Glomerular visceral epithelial cell (primary cell): ENCODE measurements around the gene SYT17.
A peak's percentile ranks its signal among the peaks of the same experiment; 100 is the strongest.

Experiments used
- DNase-seq: peaks from one replicate; pipeline ENCODE4 v3.0.0-alpha.2; 2016; ENCODE audit errors: extremely low spot score

The SYT17 gene

DNA sequence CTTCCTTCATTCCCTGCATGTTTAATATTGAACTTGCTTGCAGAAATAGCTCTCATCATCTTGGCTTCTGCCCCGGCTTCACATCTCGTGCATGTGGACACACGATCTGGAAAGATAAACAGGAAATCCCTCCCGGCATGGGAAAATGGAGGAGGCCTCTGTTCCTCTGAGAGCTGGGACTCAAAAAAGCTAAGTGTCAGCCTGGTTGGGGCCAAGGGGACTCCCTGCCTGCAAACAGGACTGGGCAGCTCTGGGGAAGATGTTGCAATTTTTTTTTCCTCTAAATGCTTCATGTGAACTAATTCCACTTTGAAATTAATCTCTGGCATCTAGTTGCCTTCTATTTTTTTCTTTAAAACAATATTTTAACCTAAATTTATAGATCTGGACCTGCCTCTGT is 29.4 kb upstream of the SYT17 start:
- no peak for DNase-seq

GRCh38 chr16:19139436-19140091 is 28.5 kb upstream of the SYT17 start:
- DNase-seq, result no peak

GRCh38 chr16:19140396-19140795 is 27.6 kb upstream of the SYT17 start:
- DNase-seq, result no peak

DNA sequence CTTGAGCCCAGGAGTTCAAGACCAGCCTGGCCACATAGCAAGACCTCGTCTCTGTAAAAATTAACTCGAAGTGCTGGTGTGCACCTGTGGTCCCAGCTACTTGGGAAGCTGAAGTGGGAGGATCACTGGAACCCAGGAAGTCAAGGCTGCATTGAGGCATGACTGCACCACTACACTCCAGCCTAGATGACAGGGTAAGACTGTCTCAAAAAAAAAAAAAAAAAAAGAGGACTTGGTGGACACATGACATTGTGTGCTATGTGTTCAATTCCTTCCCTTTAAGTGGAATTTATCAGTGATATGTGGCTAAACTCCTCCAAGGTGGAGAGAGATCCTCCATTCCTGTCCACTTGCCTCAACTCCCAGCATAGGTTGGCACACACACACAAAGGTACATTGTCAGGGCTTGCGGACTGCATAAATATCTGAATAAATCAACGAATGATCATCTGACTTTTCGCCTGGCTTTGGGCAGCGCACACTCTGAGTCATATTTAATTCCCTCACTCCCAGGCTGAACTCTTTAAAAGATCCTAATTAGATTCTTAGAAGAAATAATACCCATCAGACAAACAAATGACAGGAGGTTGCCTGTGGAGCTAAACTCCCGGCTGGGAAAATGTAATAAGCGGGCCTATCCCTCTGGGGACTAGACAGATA is 25.0 kb upstream of the SYT17 start:
- no peak for DNase-seq

GRCh38 chr16:19143599-19143956 is 24.5 kb upstream of the SYT17 start:
- DNase-seq, result no peak

DNA sequence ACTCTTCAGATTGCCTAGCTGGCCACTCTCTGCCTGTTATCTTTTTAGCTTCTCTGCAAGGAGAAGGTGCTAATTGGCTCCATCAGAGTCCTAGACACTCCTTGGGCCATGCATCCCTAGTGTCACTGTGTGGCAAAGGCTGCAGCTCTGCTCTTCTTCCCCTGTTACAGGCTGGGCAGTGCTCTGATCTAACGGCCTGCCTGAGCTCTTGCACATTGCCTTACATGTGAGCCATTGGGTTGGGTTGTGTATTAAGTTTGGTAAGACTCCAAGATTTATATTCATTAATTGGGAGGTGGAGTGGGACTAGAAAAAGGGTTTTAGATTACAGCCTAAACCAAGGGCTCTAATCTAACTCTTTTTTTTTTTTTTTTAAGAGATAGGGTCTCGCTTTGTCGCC is 23.0 kb upstream of the SYT17 start:
- no peak for DNase-seq

DNA sequence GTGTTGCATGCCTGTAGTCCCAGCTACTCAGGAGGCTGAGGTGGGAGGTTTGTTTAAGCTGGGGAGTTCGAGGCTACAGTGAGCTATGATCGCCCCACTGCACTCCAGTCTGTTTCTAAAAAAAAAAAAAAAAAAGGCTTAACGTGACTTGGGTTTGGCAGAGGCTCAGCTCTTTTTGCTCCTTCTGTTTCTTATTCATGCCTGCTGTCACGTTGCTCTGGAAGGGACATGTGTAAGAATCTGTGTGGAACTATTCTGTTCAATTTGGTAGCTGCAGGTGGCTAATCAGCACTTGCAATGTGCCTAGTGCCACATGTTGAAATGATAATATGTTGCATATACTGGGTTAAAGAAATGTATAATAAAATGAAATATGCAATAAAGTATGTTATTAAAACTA is 20.9 kb upstream of the SYT17 start:
- DNase-seq, result no peak

GRCh38 chr16:19147627-19148026 is 20.4 kb upstream of the SYT17 start:
- no peak for DNase-seq

DNA sequence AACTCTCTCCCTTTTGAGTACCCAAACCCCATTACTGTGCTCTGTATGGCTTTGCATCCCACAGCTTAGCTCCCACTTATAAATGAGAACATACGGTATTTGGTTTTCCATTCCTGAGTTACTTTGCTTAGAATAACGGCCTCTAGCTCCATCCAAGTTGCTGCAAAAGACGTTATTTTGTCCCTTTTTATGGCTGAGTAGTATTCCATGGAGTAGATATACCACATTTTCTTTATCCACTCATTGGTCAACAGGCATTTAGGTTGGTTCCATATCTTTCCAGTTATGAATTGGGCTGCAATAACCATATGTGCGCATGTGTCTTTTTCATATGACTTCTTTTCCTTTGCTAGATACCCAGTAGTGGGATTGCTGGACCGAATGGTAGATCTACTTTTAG is 19.9 kb upstream of the SYT17 start:
- DNase-seq, result no peak

- DNase-seq, result no peak
Observed at GRCh38 chr16:19151310-19151709, 16.7 kb upstream of the SYT17 start.

- no peak for DNase-seq
Observed at GRCh38 chr16:19152042-19152441, 16.0 kb upstream of the SYT17 start.

DNA sequence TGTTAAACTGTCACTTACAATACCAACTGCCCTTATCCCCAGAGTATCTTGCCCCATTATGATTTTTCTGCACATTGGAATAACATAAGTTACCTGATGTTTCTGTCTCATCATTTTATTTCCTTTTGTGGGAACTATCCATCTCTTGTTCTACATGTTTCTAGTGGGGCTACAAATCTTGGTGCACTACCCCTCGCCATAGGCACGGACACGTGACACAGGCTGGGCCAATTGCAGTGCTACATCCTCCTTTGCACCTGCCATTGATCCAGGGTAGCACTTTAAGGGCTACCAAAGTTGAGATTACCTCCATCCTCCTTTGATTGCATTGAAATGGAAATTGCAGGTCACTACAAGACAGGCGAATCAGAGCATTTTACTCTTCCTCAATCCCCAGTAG is 14.2 kb upstream of the SYT17 start:
- DNase-seq, result peak; percentile 15

- no peak for DNase-seq
Observed at GRCh38 chr16:19162085-19162484, 6.0 kb upstream of the SYT17 start.

- no peak for DNase-seq
Observed at GRCh38 chr16:19163215-19163614, 4.8 kb upstream of the SYT17 start.

GRCh38 chr16:19164285-19164684 is 3.8 kb upstream of the SYT17 start:
- DNase-seq, result no peak

DNA sequence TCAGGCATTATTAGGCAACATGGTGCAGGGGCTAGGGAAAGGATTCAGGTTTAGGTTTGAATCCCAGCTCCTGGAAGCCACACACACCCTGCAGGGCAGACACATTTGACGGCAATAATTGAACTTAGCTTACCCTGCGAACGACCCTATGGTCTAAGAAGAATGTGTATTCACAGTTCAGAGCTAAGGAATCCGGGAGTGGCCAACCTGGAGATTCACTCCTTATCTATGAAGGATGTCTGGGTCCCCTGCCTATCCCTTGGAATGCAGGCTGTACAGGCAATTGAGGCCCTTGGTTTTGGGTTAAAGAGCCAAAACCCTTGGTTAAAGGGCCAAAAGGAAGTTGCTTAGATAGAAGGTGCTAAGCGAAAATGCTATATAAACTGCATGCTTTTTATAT is 2.9 kb upstream of the SYT17 start:
- no peak for DNase-seq

GRCh38 chr16:19166500-19166899 is 1.5 kb upstream of the SYT17 start:
- DNase-seq, result no peak

GRCh38 chr16:19168371-19169081 is 486 bp downstream of the SYT17 start:
- DNase-seq, result no peak

DNA sequence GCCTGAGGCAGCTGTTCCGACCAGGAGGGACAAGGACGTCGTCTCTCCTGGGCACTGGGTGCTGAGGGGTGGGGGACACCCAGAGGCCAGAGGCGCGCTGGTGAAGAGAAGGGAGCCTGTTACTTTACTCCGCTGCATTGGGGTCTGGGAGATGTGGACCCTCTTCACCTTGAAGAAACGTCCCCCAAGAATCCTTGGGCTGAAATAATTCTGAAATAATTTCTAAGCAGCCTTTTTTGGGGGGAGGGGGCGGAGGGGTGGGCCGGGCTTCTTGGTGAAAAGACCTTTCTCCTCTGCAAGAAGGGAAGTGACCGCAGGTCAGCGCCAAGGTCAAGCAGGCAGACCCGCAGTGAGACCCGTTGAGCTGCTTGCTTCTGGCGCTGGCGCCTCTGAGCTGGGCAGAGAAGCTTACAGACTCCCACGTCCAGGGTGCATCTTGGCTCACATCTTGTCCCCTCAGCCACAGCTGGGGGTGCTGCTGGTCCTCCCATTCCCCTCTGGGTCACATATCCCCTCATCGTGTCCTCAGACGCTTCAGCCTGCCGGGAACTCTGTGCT is 1.1 kb downstream of the SYT17 start:
- no peak for DNase-seq

GRCh38 chr16:19170043-19170655 is 2.1 kb downstream of the SYT17 start:
- DNase-seq, result no peak

DNA sequence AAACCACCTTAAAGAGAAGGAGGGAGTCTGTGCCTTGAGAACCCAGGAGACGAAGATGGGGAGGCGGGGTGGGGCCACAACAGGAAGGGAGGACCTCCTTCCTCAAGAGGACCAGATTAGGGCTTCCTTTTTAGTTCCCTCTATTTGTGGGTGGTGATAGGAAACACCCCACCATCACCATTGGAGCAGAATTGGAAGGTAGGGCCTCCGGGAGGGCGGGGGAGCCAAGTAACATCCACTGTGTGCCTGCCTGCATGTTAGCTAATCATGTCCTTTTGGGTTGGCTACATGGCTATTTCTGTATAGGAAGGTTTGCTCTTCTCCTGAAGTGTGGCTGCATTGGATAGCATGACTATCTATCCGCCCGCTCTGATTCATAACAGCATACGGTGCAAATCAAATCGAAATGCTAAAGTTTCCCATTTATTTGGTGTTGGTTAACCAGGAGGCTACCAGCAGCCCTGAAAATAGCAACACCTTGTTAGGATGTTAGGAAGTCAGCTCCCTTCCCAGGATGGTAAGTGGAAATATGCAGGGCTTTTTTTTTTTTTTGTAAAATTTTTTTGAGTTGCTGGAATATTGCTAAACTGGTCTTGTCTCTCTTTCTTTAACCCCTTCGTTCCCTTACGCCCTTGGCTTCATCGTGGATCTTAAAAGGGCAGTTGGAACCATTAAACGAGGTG is 4.2 kb downstream of the SYT17 start:
- no peak for DNase-seq

DNA sequence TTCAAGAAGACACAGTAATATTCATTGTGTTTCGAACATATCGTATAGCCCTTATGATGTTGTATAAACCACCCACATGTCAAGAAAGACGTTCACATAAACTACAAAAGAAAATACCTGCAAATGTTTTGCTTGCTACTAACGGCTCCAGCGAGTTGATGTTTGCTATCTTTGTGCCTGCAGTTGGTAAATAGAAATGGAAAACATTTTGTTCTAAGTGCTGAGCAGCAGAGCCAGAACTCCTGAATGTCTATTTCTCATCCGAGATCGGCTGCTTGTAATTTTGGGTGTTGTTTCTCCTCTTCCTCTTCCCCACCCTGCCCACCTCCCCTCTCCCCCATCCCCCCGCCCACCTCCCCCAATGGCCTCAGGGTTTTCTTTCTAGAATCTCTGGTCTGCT is 5.0 kb downstream of the SYT17 start:
- DNase-seq, result no peak
